ENCODE results near the gene IL3.

GRCh38 chr5:132083071-132083678, 22.7 kb downstream of the IL3 start:
- TF ChIP-seq CTCF (conservative IDR thresholded peaks at IDR 0.05; ENCODE audit: low read depth, low read length) = no peak
- no peak for TF ChIP-seq EZH2 (IDR thresholded peaks at IDR 0.05; ENCODE audit: borderline replicate concordance, low read depth, low read length, poor library complexity, severe bottlenecking)

Data from A673 (cell line).